HepG2 (cell line): ENCODE measurements around the gene NOTCH2. TPM values are rescaled to one million over a fixed set of nuclear protein-coding genes. Genes with fewer than 3 reads are reported as not detected.

Source experiments
- ATAC-seq: fragments of 200-7000 bp; cut with Tn5 transposase; 3 replicates; pipeline ENCODE4 v1.9.1; 2020; ENCODE audit warnings: mild to moderate bottlenecking, moderate library complexity
- BruUV-seq: library from RNA; stranded (reverse); fragments of 400-500 nt; replicated peaks from 2 replicates; lab custom pipeline; 2021; lab: Mats Ljungman, UMichigan
- CTCF ChIA-PET: fragments of 300-600 bp; formaldehyde crosslinking; extraction: SDS; loops from one replicate; lab custom pipeline; 2021; ENCODE audit warnings: low total read pairs, inconsistent platforms, low intra/inter-chr PET ratio; lab: Yijun Ruan, JAX
- POLR2A ChIA-PET: fragments of 350-600 bp; sonication (Branson Sonifier 250); formaldehyde crosslinking; loops from one replicate; lab custom pipeline; 2020; ENCODE audit warnings: antibody characterized with exemption, inconsistent platforms; lab: Yijun Ruan, JAX
- DNase-seq: peaks from one replicate; pipeline ENCODE4 v3.0.0-alpha.2; 2015; ENCODE audit warnings: low spot score
- FAIRE-seq: peaks from 3 replicates; lab custom pipeline; 2011; peaks lifted over from hg19 to GRCh38; lab: Jason Lieb, UNC
- H2AFZ ChIP-seq: one replicate; pipeline ENCODE4 v1.6.1; 2011; ENCODE audit warnings: low read length, inconsistent platforms
- H3K27ac ChIP-seq: fragments of 300-600 bp; 3 replicates; pipeline ENCODE4 v1.8.0; 2011; ENCODE audit warnings: mixed run types, mild to moderate bottlenecking, mixed read lengths, low read length, inconsistent platforms; ENCODE audit not compliant: insufficient read depth; ENCODE audit errors: extremely low read length
- H3K27me3 ChIP-seq, 2 experiments: fragments of 200-600 bp in 1 of 2; 2 replicates in 1 of 2; 3 replicates in 1 of 2; pipeline versions ENCODE4 v1.6.0 to v1.8.0; 2011; ENCODE audit warnings: low read length in 2 of 2, mild to moderate bottlenecking in 2 of 2, moderate library complexity in 2 of 2, inconsistent platforms in 1 of 2; ENCODE audit not compliant: insufficient read depth in 2 of 2, control insufficient read depth in 1 of 2
- H3K36me3 ChIP-seq, 2 experiments: fragments of 200-600 bp in 1 of 2; replicated peaks in 1 of 2; 2 replicates in 1 of 2; 3 replicates in 1 of 2; pipeline versions ENCODE4 v1.5.1 to v1.8.0; 2011; ENCODE audit warnings: low read length in 2 of 2, inconsistent platforms in 1 of 2; ENCODE audit not compliant: insufficient read depth in 2 of 2, control insufficient read depth in 1 of 2
- H3K4me1 ChIP-seq: 2 replicates; pipeline ENCODE4 v1.5.1; 2012; ENCODE audit warnings: low read length, inconsistent platforms; ENCODE audit not compliant: insufficient read depth
- H3K4me2 ChIP-seq: 2 replicates; pipeline ENCODE4 v1.6.0; 2011; ENCODE audit warnings: low read depth, low read length, inconsistent platforms
- H3K4me3 ChIP-seq, 3 experiments: fragments of 200-600 bp in 1 of 3; sonication (generic), shearing (Covaris generic) in 1 of 3; replicated peaks in 1 of 3; 2 replicates each; pipeline ENCODE4 v1.5.1; 2011 to 2016; ENCODE audit warnings: low read length in 3 of 3, inconsistent platforms in 2 of 3, low read depth in 2 of 3, mild to moderate bottlenecking in 2 of 3, control low read depth in 1 of 3, mixed read lengths in 1 of 3; ENCODE audit not compliant: insufficient read depth in 1 of 3
- H3K79me2 ChIP-seq: one replicate; pipeline ENCODE4 v1.6.1; 2011; ENCODE audit warnings: low read length, inconsistent platforms; ENCODE audit not compliant: insufficient read depth
- H3K9ac ChIP-seq: 2 replicates; pipeline ENCODE4 v1.6.0; 2011; ENCODE audit warnings: mild to moderate bottlenecking, low read depth, low read length, inconsistent platforms; ENCODE audit not compliant: insufficient read depth
- H3K9me3 ChIP-seq: 2 replicates; pipeline ENCODE4 v1.5.1; 2012; ENCODE audit warnings: mild to moderate bottlenecking, low read length
- H4K20me1 ChIP-seq: 2 replicates; pipeline ENCODE4 v1.6.0; 2011; ENCODE audit warnings: inconsistent platforms, mild to moderate bottlenecking, low read length, moderate library complexity; ENCODE audit not compliant: insufficient read depth
- HIVEP1 ChIP-seq: sonication (generic); formaldehyde crosslinking; IDR thresholded peaks from 2 replicates; pipeline ENCODE4 v1.4.0; 2020; ENCODE audit warnings: mild to moderate bottlenecking, missing genetic modification reagents
- KDM5B ChIP-seq: sonication (generic); formaldehyde crosslinking; IDR thresholded peaks from 2 replicates; pipeline ENCODE4 v1.4.0; 2020; ENCODE audit warnings: missing genetic modification reagents, mild to moderate bottlenecking, borderline replicate concordance
- NFE2L1 ChIP-seq: sonication (generic); formaldehyde crosslinking; IDR thresholded peaks from 2 replicates; pipeline ENCODE4 v1.4.0; 2020; ENCODE audit warnings: missing genetic modification reagents, mild to moderate bottlenecking, borderline replicate concordance
- NR2C2 ChIP-seq: sonication (generic); formaldehyde crosslinking; IDR thresholded peaks from 2 replicates; pipeline ENCODE4 v1.4.0; 2020; ENCODE audit warnings: missing genetic modification reagents, mild to moderate bottlenecking, moderate library complexity, borderline replicate concordance
- PAWR ChIP-seq: sonication (generic); formaldehyde crosslinking; IDR thresholded peaks from 2 replicates; pipeline ENCODE4 v1.4.0; 2020; ENCODE audit warnings: missing genetic modification reagents, mild to moderate bottlenecking, borderline replicate concordance
- PAXIP1 ChIP-seq: sonication (generic); formaldehyde crosslinking; conservative IDR thresholded peaks from 2 replicates; pipeline ENCODE4 v1.4.0; 2020; ENCODE audit warnings: mild to moderate bottlenecking, missing genetic modification reagents, moderate library complexity
- ZFP36 ChIP-seq: fragments of 150-350 bp; IDR thresholded peaks from 2 replicates; pipeline ENCODE4 v1.6.1; 2018; ENCODE audit warnings: borderline replicate concordance, low read length, low read depth; ENCODE audit not compliant: partially characterized antibody
- ZNF333 ChIP-seq: sonication (generic); formaldehyde crosslinking; IDR thresholded peaks from 2 replicates; pipeline ENCODE4 v1.4.0; 2020; ENCODE audit warnings: mild to moderate bottlenecking, missing genetic modification reagents, borderline replicate concordance
- ZNF841 ChIP-seq: sonication (generic); formaldehyde crosslinking; IDR thresholded peaks from 2 replicates; pipeline ENCODE4 v1.8.1; 2023; ENCODE audit warnings: missing genetic modification reagents, borderline replicate concordance
- WGBS: methylation state at CpG from one replicate; pipeline ENCODE4 v1.1.6; 2017; ENCODE audit warnings: low lambda C conversion rate; 5-methylcytosine and 5-hydroxymethylcytosine counted together
- in situ Hi-C: cut with HindIII; loops from 2 replicates; pipeline ENCODE4 v1.10.0; 2017; ENCODE audit warnings: low pct_unique_long_range_greater_than_20kb; ENCODE audit not compliant: extremely low pct_ligation_motif_present
- intact Hi-C: fragments of 100-400 bp; cut with micrococcal nuclease; formaldehyde crosslinking; loops from one replicate; pipeline ENCODE4 v1.10.0; 2022; ENCODE audit not compliant: unreplicated experiment
- polyA plus RNA-seq, 8 experiments: library from polyadenylated mRNA; depleted of rRNA in 3 of 8; stranded (reverse) in 7 of 8; unstranded in 1 of 8; fragments of >200 nt; fragmentation: Illumina TruSeq in 4 of 8; extraction: Trizol in 4 of 8; gene quantifications; 2 replicates each; pipeline versions ENCODE4 v1.2.1 to v1.2.3, GENCODE V29; 2011 to 2016; ENCODE audit warnings: low read depth in 4 of 8, missing spikeins in 1 of 8, mixed read lengths in 1 of 8; ENCODE audit not compliant: insufficient read depth in 1 of 8
- total RNA-seq, 5 experiments: library from RNA; depleted of rRNA; stranded (reverse); fragments of >200 nt; fragmentation: Illumina TruSeq; extraction: Trizol; gene quantifications; 2 replicates each; pipeline ENCODE4 v1.2.3, GENCODE V29; 2016; ENCODE audit warnings: low read depth in 1 of 5

The NOTCH2 gene
- total and polyA plus RNA-seq, 2 of the 13 experiments (the other 11 are each of a cell fraction or from before 2014, with no cell fraction given) = 4.0 to 11.4 TPM

- WGBS = 67% methylated on average over 1 of the region's 1 CpG
- DNase-seq (no peak), ATAC-seq (no peak), FAIRE-seq (no peak)
- Histone ChIP-seq H3K4me3 (no peak overlapping the region), H3K9ac (no peak overlapping the region), H3K79me2 (no peaks in the 10 kb centered on the region), H3K4me1 (no peaks in the 10 kb centered on the region), H4K20me1 (no peaks in the 10 kb centered on the region), H3K27me3 (no peaks in the 10 kb centered on the region), H3K9me3 (no peaks in the 10 kb centered on the region), H3K4me2 (no peak overlapping the region), H3K27ac (no peak overlapping the region), H2AFZ (no peak overlapping the region), H3K36me3 (no peaks in the 10 kb centered on the region; a peak in 1 of 5 replicates)
- POLR2A ChIA-PET = no interaction called here
- CTCF ChIA-PET = no interaction called here
- in situ Hi-C loops = no loop called here
- BruUV-seq = no TSS peak
- no peak for TF ChIP-seq PAWR
- no peak for TF ChIP-seq NFE2L1 (CRISPR knock-in tag)
- TF ChIP-seq NR2C2 (CRISPR knock-in tag) = no peak
- TF ChIP-seq HIVEP1 (CRISPR knock-in tag) = no peak
- TF ChIP-seq ZNF333 (CRISPR knock-in tag) = no peak
- no peak for TF ChIP-seq ZFP36
- no peak for TF ChIP-seq ZNF841 (CRISPR knock-in tag)
- no peak for TF ChIP-seq PAXIP1 (CRISPR knock-in tag)
- no peak for TF ChIP-seq KDM5B (CRISPR knock-in tag)
- intact Hi-C loops = no loop called here
Measured at GRCh38 chr1:119984771-119985170, 84.7 kb downstream of the NOTCH2 start.
